HG03039 (cell line): ENCODE measurements around the gene BAHCC1.
"Not testable (repeated sequence)": the region's sequence is repeated elsewhere in the genome, so short reads cannot be mapped to it uniquely, and the experiment has no call there.

Source experiments
- ATAC-seq: cut with Tn5 transposase; IDR thresholded peaks from one replicate; pipeline ENCODE4 v1.9.1; 2021; ENCODE audit warnings: mild to moderate bottlenecking, moderate library complexity; ENCODE audit not compliant: unreplicated experiment

The BAHCC1 gene

GRCh38 chr17:81394921-81395599 is at the start of gene BAHCC1:
BAHCC1 (plus strand) TSS chr17:81395457; CDS start chr17:81399740, 4,283 bp downstream.
- ATAC-seq = no peak

GRCh38 chr17:81346090-81346907 is 49.0 kb upstream of the BAHCC1 start:
- ATAC-seq = peak; percentile 69

GRCh38 chr17:81346908-81347349 is 48.3 kb upstream of the BAHCC1 start:
- ATAC-seq = no peak

- no peak for ATAC-seq
Observed at GRCh38 chr17:81347437-81347836, 47.8 kb upstream of the BAHCC1 start.

GRCh38 chr17:81348097-81349055 is 46.9 kb upstream of the BAHCC1 start:
- no peak for ATAC-seq

- no peak for ATAC-seq
Observed at GRCh38 chr17:81349397-81350319, 45.6 kb upstream of the BAHCC1 start.

GRCh38 chr17:81350320-81350890 is 44.9 kb upstream of the BAHCC1 start:
- ATAC-seq = no peak

- ATAC-seq = not testable (repeated sequence)
Observed at GRCh38 chr17:81351329-81352052, 43.8 kb upstream of the BAHCC1 start.

- ATAC-seq = not testable (repeated sequence)
Observed at GRCh38 chr17:81352056-81352455, 43.2 kb upstream of the BAHCC1 start.

GRCh38 chr17:81354252-81354953 is 40.9 kb upstream of the BAHCC1 start:
- ATAC-seq = no peak

GRCh38 chr17:81354954-81355347 is 40.3 kb upstream of the BAHCC1 start:
- no peak for ATAC-seq

GRCh38 chr17:81359218-81359617 is 36.0 kb upstream of the BAHCC1 start:
- ATAC-seq = no peak

- not testable (repeated sequence) for ATAC-seq
Observed at GRCh38 chr17:81362001-81362400, 33.3 kb upstream of the BAHCC1 start.

GRCh38 chr17:81364278-81365147 is 30.7 kb upstream of the BAHCC1 start:
- no peak for ATAC-seq

- ATAC-seq = no peak
Observed at GRCh38 chr17:81365148-81365600, 30.1 kb upstream of the BAHCC1 start.

- ATAC-seq = no peak
Observed at GRCh38 chr17:81365601-81366585, 29.4 kb upstream of the BAHCC1 start.
